Activated CD8-positive, alpha-beta T cell treated with anti-CD3 and anti-CD28 coated beads, Interleukin-2, amount 10 ng/mL, durations not matched to agents 7 days and 5 days (primary cell): ENCODE data around the gene AK5. TPM values are rescaled to one million over a fixed set of nuclear protein-coding genes. Genes with fewer than 3 reads are reported as not detected.

Experiments
- ATAC-seq: fragments of 150-1000 bp; cut with Tn5 transposase; one replicate; pipeline ENCODE4 v1.10.0; 2021; ENCODE audit warnings: moderate library complexity
- CTCF ChIA-PET: fragments of 350-600 bp; sonication (Branson Sonifier 250); formaldehyde crosslinking; loops from one replicate; lab custom pipeline; 2021; ENCODE audit warnings: antibody characterized with exemption; lab: Charles Lee
- POLR2A ChIA-PET: fragments of 350-600 bp; sonication (Branson Sonifier 250); formaldehyde crosslinking; loops from one replicate; lab custom pipeline; 2021; ENCODE audit warnings: antibody characterized with exemption; lab: Charles Lee
- DNase-seq: peaks from one replicate; pipeline ENCODE4 v3.0.0-alpha.2; 2020
- H3K27ac Mint-ChIP-seq: one replicate; pipeline ENCODE4 v1.8.0; 2021; ENCODE audit warnings: mild to moderate bottlenecking, mixed read lengths
- H3K27me3 Mint-ChIP-seq: one replicate; pipeline ENCODE4 v1.8.0; 2021; ENCODE audit warnings: low read depth, mixed read lengths
- H3K36me3 Mint-ChIP-seq: one replicate; pipeline ENCODE4 v1.8.0; 2021; ENCODE audit warnings: low read depth, mixed read lengths
- H3K4me1 Mint-ChIP-seq: one replicate; pipeline ENCODE4 v1.8.0; 2021; ENCODE audit warnings: low read depth, mixed read lengths
- H3K4me3 Mint-ChIP-seq: one replicate; pipeline ENCODE4 v1.8.0; 2021; ENCODE audit warnings: mild to moderate bottlenecking, mixed read lengths
- H3K9me3 Mint-ChIP-seq: one replicate; pipeline ENCODE4 v1.8.0; 2022; ENCODE audit warnings: mixed read lengths; ENCODE audit not compliant: insufficient read depth
- total RNA-seq, 2 experiments: library from RNA; stranded (reverse); gene quantifications; one replicate each; pipeline ENCODE4 v1.2.3, GENCODE V29; 2021

AK5 gene
- total RNA-seq, 2 experiments from 2014 or later = 0.73 to 1.2 TPM

GRCh38 chr1:77540501-77541161, 258.8 kb downstream of the AK5 start:
- ATAC-seq (no peak), DNase-seq (no peak)
- H3K27ac Mint-ChIP-seq = no peak overlapping the region
- CTCF ChIA-PET = no interaction called here
- no peaks in the 10 kb centered on the region for H3K9me3 Mint-ChIP-seq
- POLR2A ChIA-PET = no interaction called here
- H3K4me1 Mint-ChIP-seq = peaks cover 4% of the 10 kb centered on the region
- no peak overlapping the region for H3K4me3 Mint-ChIP-seq
- H3K36me3 Mint-ChIP-seq = no peaks in the 10 kb centered on the region
- H3K27me3 Mint-ChIP-seq = no peaks in the 10 kb centered on the region

GRCh38 chr1:77541162-77541545, 259.3 kb downstream of the AK5 start:
- peaks cover 4% of the 10 kb centered on the region for H3K4me1 Mint-ChIP-seq
- no peaks in the 10 kb centered on the region for H3K9me3 Mint-ChIP-seq
- ChIA-PET CTCF (interaction anchor here (1.3 kb wide), 1 partner anchor 8 kb away, joined by 4 read pairs; no protein-coding TSS in a partner anchor), POLR2A (no interaction called here)
- H3K27ac Mint-ChIP-seq = no peak overlapping the region
- no peaks in the 10 kb centered on the region for H3K36me3 Mint-ChIP-seq
- ATAC-seq (no peak), DNase-seq (no peak)
- H3K27me3 Mint-ChIP-seq = no peaks in the 10 kb centered on the region
- H3K4me3 Mint-ChIP-seq = no peak overlapping the region

GRCh38 chr1:77542813-77543420, 261.1 kb downstream of the AK5 start:
- CTCF ChIA-PET = no interaction called here
- DNase-seq (no peak), ATAC-seq (no peak)
- POLR2A ChIA-PET = no interaction called here
- Mint-ChIP-seq H3K27ac (no peak overlapping the region), H3K4me1 (peaks cover 4% of the 10 kb centered on the region), H3K27me3 (no peaks in the 10 kb centered on the region), H3K4me3 (no peak overlapping the region), H3K9me3 (no peaks in the 10 kb centered on the region), H3K36me3 (no peaks in the 10 kb centered on the region)

GRCh38 chr1:77543822-77544448, 262.1 kb downstream of the AK5 start:
- Mint-ChIP-seq H3K27ac (no peak overlapping the region), H3K9me3 (no peaks in the 10 kb centered on the region), H3K4me3 (no peak overlapping the region), H3K36me3 (no peaks in the 10 kb centered on the region), H3K27me3 (no peaks in the 10 kb centered on the region), H3K4me1 (peaks cover 4% of the 10 kb centered on the region)
- POLR2A ChIA-PET = no interaction called here
- ATAC-seq = no peak
- DNase-seq = no peak
- CTCF ChIA-PET = interaction anchor here (2.0 kb wide), 1 partner anchor 11 kb away, joined by 10 read pairs; no protein-coding TSS in a partner anchor

GRCh38 chr1:77544845-77545244, 263.0 kb downstream of the AK5 start:
- no peak for ATAC-seq
- H3K9me3 Mint-ChIP-seq = no peaks in the 10 kb centered on the region
- no peaks in the 10 kb centered on the region for H3K4me1 Mint-ChIP-seq
- H3K27me3 Mint-ChIP-seq = no peaks in the 10 kb centered on the region
- POLR2A ChIA-PET = no interaction called here
- CTCF ChIA-PET = interaction anchor here (2.0 kb wide), 1 partner anchor 12 kb away, joined by 10 read pairs; no protein-coding TSS in a partner anchor
- H3K4me3 Mint-ChIP-seq = no peak overlapping the region
- H3K36me3 Mint-ChIP-seq = no peaks in the 10 kb centered on the region
- no peak for DNase-seq
- H3K27ac Mint-ChIP-seq = no peak overlapping the region

GRCh38 chr1:77545970-77546369, 264.2 kb downstream of the AK5 start:
- DNase-seq (no peak), ATAC-seq (no peak)
- POLR2A ChIA-PET = interaction anchor here (0.6 kb wide), 1 partner anchor 78 kb away, joined by 3 read pairs; no protein-coding TSS in a partner anchor
- no peaks in the 10 kb centered on the region for H3K27me3 Mint-ChIP-seq
- no peak overlapping the region for H3K27ac Mint-ChIP-seq
- no peaks in the 10 kb centered on the region for H3K36me3 Mint-ChIP-seq
- CTCF ChIA-PET = interaction anchor here (1.0 to 2.0 kb wide), 2 partner anchors 12 to 13 kb away, joined by 3 to 10 read pairs; no protein-coding TSS in a partner anchor
- no peak overlapping the region for H3K4me3 Mint-ChIP-seq
- no peaks in the 10 kb centered on the region for H3K4me1 Mint-ChIP-seq
- H3K9me3 Mint-ChIP-seq = no peaks in the 10 kb centered on the region

GRCh38 chr1:77546890-77547289, 265.1 kb downstream of the AK5 start:
- H3K27me3 Mint-ChIP-seq = no peaks in the 10 kb centered on the region
- DNase-seq = no peak
- H3K27ac Mint-ChIP-seq = no peak overlapping the region
- no peak overlapping the region for H3K4me3 Mint-ChIP-seq
- no peaks in the 10 kb centered on the region for H3K36me3 Mint-ChIP-seq
- CTCF ChIA-PET = interaction anchor here (1.0 kb wide), 1 partner anchor 13 kb away, joined by 3 read pairs; no protein-coding TSS in a partner anchor
- ATAC-seq = no peak
- H3K4me1 Mint-ChIP-seq = no peaks in the 10 kb centered on the region
- POLR2A ChIA-PET = no interaction called here
- H3K9me3 Mint-ChIP-seq = no peaks in the 10 kb centered on the region

- ATAC-seq = no peak
- Mint-ChIP-seq H3K27me3 (no peaks in the 10 kb centered on the region), H3K27ac (no peak overlapping the region), H3K4me3 (no peak overlapping the region), H3K4me1 (no peaks in the 10 kb centered on the region), H3K9me3 (no peaks in the 10 kb centered on the region), H3K36me3 (no peaks in the 10 kb centered on the region)
- CTCF ChIA-PET = interaction anchor here (1.3 kb wide), 1 partner anchor 31 kb away, joined by 3 read pairs; no protein-coding TSS in a partner anchor
- no peak for DNase-seq
- POLR2A ChIA-PET = no interaction called here
These were observed 266.5 kb downstream of the AK5 start for GRCh38 chr1:77548285-77548684.

GRCh38 chr1:77550135-77550534, 268.3 kb downstream of the AK5 start:
- CTCF ChIA-PET = interaction anchor here (0.7 kb wide), 1 partner anchor 17 kb away, joined by 3 read pairs; no protein-coding TSS in a partner anchor
- DNase-seq (no peak), ATAC-seq (no peak)
- Mint-ChIP-seq H3K4me3 (no peak overlapping the region), H3K27ac (no peak overlapping the region), H3K27me3 (no peaks in the 10 kb centered on the region), H3K4me1 (no peaks in the 10 kb centered on the region), H3K9me3 (no peaks in the 10 kb centered on the region), H3K36me3 (no peaks in the 10 kb centered on the region)
- POLR2A ChIA-PET = no interaction called here

GRCh38 chr1:77552626-77553025, 270.8 kb downstream of the AK5 start:
- Mint-ChIP-seq H3K27me3 (no peaks in the 10 kb centered on the region), H3K27ac (no peak overlapping the region), H3K9me3 (no peaks in the 10 kb centered on the region), H3K4me1 (peaks cover 4% of the 10 kb centered on the region), H3K4me3 (no peak overlapping the region), H3K36me3 (no peaks in the 10 kb centered on the region)
- no peak for DNase-seq
- POLR2A ChIA-PET = no interaction called here
- no peak for ATAC-seq
- CTCF ChIA-PET = no interaction called here

GRCh38 chr1:77553568-77554291, 271.9 kb downstream of the AK5 start:
- Mint-ChIP-seq H3K9me3 (no peaks in the 10 kb centered on the region), H3K4me3 (no peak overlapping the region), H3K4me1 (peaks cover 4% of the 10 kb centered on the region), H3K27ac (no peak overlapping the region), H3K36me3 (no peaks in the 10 kb centered on the region), H3K27me3 (no peaks in the 10 kb centered on the region)
- DNase-seq = no peak
- CTCF ChIA-PET = no interaction called here
- ATAC-seq = no peak
- POLR2A ChIA-PET = no interaction called here
